Vagina (tissue), 2 donors: ENCODE measurements around the gene ZNF844.

ENCODE experiments used
- CTCF ChIP-seq, 3 experiments: fragments of 450-650 bp in 2 of 3; fragments of 200-600 bp in 1 of 3; sonication (generic) in 1 of 3; IDR thresholded peaks; one replicate each; pipeline ENCODE4 v1.5.1; 2017 to 2019; ENCODE audit warnings: antibody characterized with exemption in 3 of 3, mild to moderate bottlenecking in 2 of 3, moderate library complexity in 2 of 3
- POLR2A ChIP-seq, 2 donors: fragments of 450-650 bp; IDR thresholded peaks; one replicate each; pipeline ENCODE4 v1.6.1; 2017; ENCODE audit warnings: antibody characterized with exemption in 2 of 2, mild to moderate bottlenecking in 2 of 2, moderate library complexity in 2 of 2

GRCh38 chr19:12015015-12015752 lies 49.3 kb upstream of the ZNF844 start:
- TF ChIP-seq CTCF (IDR thresholded peaks at IDR 0.05), result no peak
- no peak for TF ChIP-seq POLR2A (IDR thresholded peaks at IDR 0.05)
